ENCODE data around the gene CLEC2L. TPM values are rescaled to one million over a fixed set of nuclear protein-coding genes. Genes with fewer than 3 reads are reported as not detected.

The CLEC2L gene
- total RNA-seq, 1 experiment from 2014 or later: not detected

Other genes starting within 250 kb of the CLEC2L start
- gene FMC1, start 182.3 kb upstream of the CLEC2L start, total RNA-seq (2021; ENCODE audit: unreplicated experiment): 19.4 TPM
- gene LUC7L2, start 163.8 kb upstream of the CLEC2L start, total RNA-seq (2021; ENCODE audit: unreplicated experiment): 98.8 TPM
- gene KLRG2, start 40.0 kb upstream of the CLEC2L start, total RNA-seq (2021; ENCODE audit: unreplicated experiment): 1.1 TPM

Data from HCT116 (cell line).